HUES64 (cell line): ENCODE measurements around the gene SLC2A9.

ENCODE experiments used
- H3K27ac ChIP-seq: 2 replicates; pipeline ENCODE4 v1.7.0; 2013; ENCODE audit warnings: low read depth, low read length, inconsistent platforms
- H3K27me3 ChIP-seq: 2 replicates; pipeline ENCODE4 v1.6.1; 2013; ENCODE audit warnings: mild to moderate bottlenecking, low read length; ENCODE audit not compliant: insufficient read depth
- H3K36me3 ChIP-seq: 2 replicates; pipeline ENCODE4 v1.6.1; 2013; ENCODE audit warnings: mild to moderate bottlenecking, low read length; ENCODE audit not compliant: insufficient read depth
- H3K4me1 ChIP-seq: 2 replicates; pipeline ENCODE4 v1.6.1; 2013; ENCODE audit warnings: mild to moderate bottlenecking, low read length, moderate library complexity; ENCODE audit not compliant: insufficient read depth
- H3K4me3 ChIP-seq: 2 replicates; pipeline ENCODE4 v1.5.1; 2013; ENCODE audit warnings: mild to moderate bottlenecking, low read length, moderate library complexity
- H3K9ac ChIP-seq: 2 replicates; pipeline ENCODE4 v1.6.1; 2013; ENCODE audit warnings: mild to moderate bottlenecking, low read depth, low read length
- H3K9me3 ChIP-seq: 2 replicates; pipeline ENCODE4 v1.6.1; 2013; ENCODE audit warnings: low read depth, low read length; ENCODE audit not compliant: insufficient read depth
- WGBS: fragments of 150-250, 120-280 bp; methylation state at CpG from one replicate; pipeline ENCODE4 v1.1.7; 2013; ENCODE audit warnings: missing lambda C conversion rate; 5-methylcytosine and 5-hydroxymethylcytosine counted together

The SLC2A9 gene

GRCh38 chr4:9899306-9900055, 121.8 kb downstream of the SLC2A9 start:
- no peaks in the 10 kb centered on the region for H3K9me3 ChIP-seq
- peaks cover 7% of the 10 kb centered on the region; the same call in 1 of the 2 replicates for H3K4me1 ChIP-seq
- H3K4me3 ChIP-seq, result no peak overlapping the region
- H3K27me3 ChIP-seq, result no peaks in the 10 kb centered on the region
- H3K9ac ChIP-seq, result no peak overlapping the region
- no peak overlapping the region for H3K27ac ChIP-seq
- WGBS, result 96% methylated on average over 5 of the region's 5 CpGs
- no peaks in the 10 kb centered on the region for H3K36me3 ChIP-seq

- Histone ChIP-seq H3K9ac (no peak overlapping the region), H3K27ac (no peak overlapping the region), H3K4me1 (peaks cover 7% of the 10 kb centered on the region; the same call in 1 of the 2 replicates), H3K36me3 (no peaks in the 10 kb centered on the region), H3K27me3 (no peaks in the 10 kb centered on the region), H3K9me3 (no peaks in the 10 kb centered on the region), H3K4me3 (no peak overlapping the region)
- WGBS, result 21% methylated on average over 9 of the region's 9 CpGs
Measured at GRCh38 chr4:9898596-9899305, 122.5 kb downstream of the SLC2A9 start.

GRCh38 chr4:9895333-9895705, 126.0 kb downstream of the SLC2A9 start:
- no peak overlapping the region for H3K27ac ChIP-seq

GRCh38 chr4:9894644-9895332, 126.5 kb downstream of the SLC2A9 start:
- no peak overlapping the region for H3K27ac ChIP-seq
- no peaks in the 10 kb centered on the region for H3K27me3 ChIP-seq
- WGBS, result 88% methylated on average over 3 of the region's 3 CpGs
- no peaks in the 10 kb centered on the region for H3K36me3 ChIP-seq
- H3K4me1 ChIP-seq, result peaks cover 7% of the 10 kb centered on the region; the same call in 1 of the 2 replicates
- no peaks in the 10 kb centered on the region for H3K9me3 ChIP-seq
- H3K9ac ChIP-seq, result no peak overlapping the region
- H3K4me3 ChIP-seq, result no peak overlapping the region

More at GRCh38 chr4:9895333-9895705, 126.0 kb downstream of the SLC2A9 start:
- Histone ChIP-seq H3K4me1 (peaks cover 7% of the 10 kb centered on the region; the same call in 1 of the 2 replicates), H3K9me3 (no peaks in the 10 kb centered on the region), H3K9ac (no peak overlapping the region), H3K36me3 (no peaks in the 10 kb centered on the region), H3K4me3 (no peak overlapping the region), H3K27me3 (no peaks in the 10 kb centered on the region)
- WGBS, result 81% methylated on average over 4 of the region's 4 CpGs

GRCh38 chr4:9893329-9894108, 127.8 kb downstream of the SLC2A9 start:
- no peaks in the 10 kb centered on the region for H3K36me3 ChIP-seq
- no peaks in the 10 kb centered on the region for H3K4me1 ChIP-seq
- no peaks in the 10 kb centered on the region for H3K27me3 ChIP-seq
- 74% methylated on average over 8 of the region's 8 CpGs for WGBS
- no peak overlapping the region for H3K4me3 ChIP-seq
- no peak overlapping the region for H3K27ac ChIP-seq
- H3K9me3 ChIP-seq, result no peaks in the 10 kb centered on the region
- H3K9ac ChIP-seq, result no peak overlapping the region

GRCh38 chr4:9891740-9892139, 129.6 kb downstream of the SLC2A9 start:
- Histone ChIP-seq H3K27ac (no peak overlapping the region), H3K9ac (no peak overlapping the region), H3K27me3 (no peaks in the 10 kb centered on the region), H3K9me3 (no peaks in the 10 kb centered on the region), H3K4me3 (no peak overlapping the region), H3K4me1 (no peaks in the 10 kb centered on the region), H3K36me3 (no peaks in the 10 kb centered on the region)
- WGBS, result 85% methylated on average over 7 of the region's 7 CpGs

GRCh38 chr4:9891056-9891455, 130.2 kb downstream of the SLC2A9 start:
- Histone ChIP-seq H3K9me3 (no peaks in the 10 kb centered on the region), H3K4me3 (no peak overlapping the region), H3K4me1 (no peaks in the 10 kb centered on the region), H3K9ac (no peak overlapping the region), H3K27me3 (no peaks in the 10 kb centered on the region), H3K36me3 (no peaks in the 10 kb centered on the region), H3K27ac (no peak overlapping the region)
- 90% methylated on average over 7 of the region's 7 CpGs for WGBS

- Histone ChIP-seq H3K27me3 (no peaks in the 10 kb centered on the region), H3K9ac (no peak overlapping the region), H3K4me1 (no peaks in the 10 kb centered on the region), H3K4me3 (no peak overlapping the region), H3K27ac (no peak overlapping the region), H3K36me3 (no peaks in the 10 kb centered on the region), H3K9me3 (no peaks in the 10 kb centered on the region)
- WGBS, result 74% methylated on average over 4 of the region's 4 CpGs
Measured at GRCh38 chr4:9889306-9889705, 132.0 kb downstream of the SLC2A9 start.

GRCh38 chr4:9885958-9886357, 135.3 kb downstream of the SLC2A9 start:
- no peaks in the 10 kb centered on the region for H3K9me3 ChIP-seq
- no peak overlapping the region for H3K9ac ChIP-seq
- H3K27ac ChIP-seq, result no peak overlapping the region
- no peaks in the 10 kb centered on the region for H3K36me3 ChIP-seq
- no peak overlapping the region for H3K4me3 ChIP-seq
- 90% methylated on average over 5 of the region's 5 CpGs for WGBS
- peaks cover 7% of the 10 kb centered on the region for H3K4me1 ChIP-seq
- H3K27me3 ChIP-seq, result no peaks in the 10 kb centered on the region

- Histone ChIP-seq H3K4me1 (peaks cover 8% of the 10 kb centered on the region), H3K36me3 (no peaks in the 10 kb centered on the region), H3K9ac (no peak overlapping the region), H3K4me3 (no peak overlapping the region), H3K9me3 (no peaks in the 10 kb centered on the region), H3K27ac (no peak overlapping the region), H3K27me3 (no peaks in the 10 kb centered on the region)
- 84% methylated on average over 6 of the region's 6 CpGs for WGBS
Measured at GRCh38 chr4:9880406-9881197, 140.7 kb downstream of the SLC2A9 start.
